Lower leg skin (tissue), 4 donors: ENCODE data around the gene MAGEA12. TPM values are rescaled to one million over a fixed set of nuclear protein-coding genes. Genes with fewer than 3 reads are reported as not detected.
"Not testable (repeated sequence)": the region's sequence is repeated elsewhere in the genome, so short reads cannot be mapped to it uniquely, and the experiment has no call there.

Experiments
- DNase-seq, 2 donors: peaks; one replicate each; pipeline ENCODE4 v3.0.0-alpha.2; 2019; ENCODE audit warnings: low spot score in 2 of 2
- H3K4me3 ChIP-seq: fragments of 200-600 bp; sonication (generic); 2 replicates; pipeline ENCODE4 v1.5.1; 2017; ENCODE audit warnings: mild to moderate bottlenecking, low read depth; ENCODE audit not compliant: poor library complexity, severe bottlenecking
- CTCF ChIP-seq, 3 donors: fragments of 450-650 bp; IDR thresholded peaks; one replicate each; pipeline ENCODE4 v1.5.1; 2016; ENCODE audit warnings: antibody characterized with exemption in 3 of 3, mild to moderate bottlenecking in 3 of 3, moderate library complexity in 2 of 3
- POLR2A ChIP-seq, 2 donors: fragments of 450-650 bp; IDR thresholded peaks; one replicate each; pipeline ENCODE4 v1.6.1; 2016 to 2017; ENCODE audit warnings: antibody characterized with exemption in 2 of 2, mild to moderate bottlenecking in 1 of 2, moderate library complexity in 1 of 2
- WGBS, 2 donors: methylation state at CpG; one replicate each; pipeline ENCODE4 v1.1.5; 2018; 5-methylcytosine and 5-hydroxymethylcytosine counted together
- intact Hi-C: fragments of 100-400 bp; cut with DNase I; formaldehyde crosslinking; loops from one replicate; pipeline ENCODE4 v1.15.0; 2023; ENCODE audit warnings: low total_unique reads
- total RNA-seq, 4 donors: library from RNA; depleted of rRNA; stranded (reverse); fragments of >200 nt; gene quantifications; one replicate each; pipeline ENCODE4 v1.1.0, GENCODE V29; 2016

Gene MAGEA12
- not detected for total RNA-seq

- peak in 1 of 2 donors; percentile 48 for DNase-seq
- WGBS, 2 donors = 86 to 90% methylated on average over 9 to 19 of the region's 21 CpGs
- intact Hi-C loops = no loop called here
- TF ChIP-seq CTCF (IDR thresholded peaks at IDR 0.05) = no peak
- no peak for TF ChIP-seq POLR2A (IDR thresholded peaks at IDR 0.05)
- no peak within 1 kb of the TSS for H3K4me3 ChIP-seq
These were observed at the start of gene MAGEA12, which contains the start of gene CSAG1 for GRCh38 chrX:152733261-152733975. Gene MAGEA12, plus strand, starts transcription at chrX:152733757. Its CDS starts 2,405 bp downstream, at chrX:152736162. Gene CSAG1, minus strand, starts transcription at chrX:152733721. Its CDS starts 1,261 bp downstream, at chrX:152732460.

- intact Hi-C loops, H3K4me3 ChIP-seq, DNase-seq: not testable (repeated sequence)
- no CpG with 5 or more reads among the region's 34 CpGs for WGBS, 2 donors
These were observed 35.3 kb upstream of the MAGEA12 start, which contains the start of gene MAGEA3 for GRCh38 chrX:152697952-152698931. Gene MAGEA3, plus strand, starts transcription at chrX:152698794. Its CDS starts 2,039 bp downstream, at chrX:152700833.

GRCh38 chrX:152700390-152700789 is 33.2 kb upstream of the MAGEA12 start:
- DNase-seq = peak in 1 of 2 donors; percentile 56
- intact Hi-C loops, H3K4me3 ChIP-seq: not testable (repeated sequence)
- WGBS, 2 donors = 87 to 94% methylated on average over 3 to 4 of the region's 5 CpGs

GRCh38 chrX:152706500-152706899 is 27.1 kb upstream of the MAGEA12 start:
- H3K4me3 ChIP-seq, DNase-seq, intact Hi-C loops: not testable (repeated sequence)
- WGBS, 2 donors = 85 to 86% methylated on average over 2 to 4 of the region's 7 CpGs

GRCh38 chrX:152709173-152709572 is 24.4 kb upstream of the MAGEA12 start, which contains the start of gene CSAG2:
Gene CSAG2, minus strand, starts transcription at chrX:152709273. Its CDS starts 161 bp downstream, at chrX:152709112.
- DNase-seq, H3K4me3 ChIP-seq, intact Hi-C loops: not testable (repeated sequence)
- no CpG with 5 or more reads among the region's 2 CpGs for WGBS, 2 donors

GRCh38 chrX:152713195-152713594 is 20.4 kb upstream of the MAGEA12 start:
- H3K4me3 ChIP-seq, DNase-seq, intact Hi-C loops: not testable (repeated sequence)
- no CpG with 5 or more reads among the region's 5 CpGs for WGBS, 2 donors

GRCh38 chrX:152713815-152714787 is 19.5 kb upstream of the MAGEA12 start, which contains the start of gene MAGEA2B:
Gene MAGEA2B, plus strand, starts transcription at chrX:152714628. Its CDS starts 2,479 bp downstream, at chrX:152717107.
- intact Hi-C loops, DNase-seq, H3K4me3 ChIP-seq: not testable (repeated sequence)
- WGBS, 2 donors = no CpG with 5 or more reads among the region's 35 CpGs

GRCh38 chrX:152725409-152725808 is 8.1 kb upstream of the MAGEA12 start:
- peak in 1 of 2 donors; percentile 45 for DNase-seq
- TF ChIP-seq POLR2A (IDR thresholded peaks at IDR 0.05) (no peak), CTCF (IDR thresholded peaks at IDR 0.05) (no peak)
- 71 to 73% methylated on average over 6 to 7 of the region's 7 CpGs for WGBS, 2 donors
- H3K4me3 ChIP-seq = no peak overlapping the region
- intact Hi-C loops = no loop called here

- DNase-seq = peak in 1 of 2 donors; percentile 72
- WGBS, 2 donors = 88 to 97% methylated on average over 14 to 22 of the region's 22 CpGs
- H3K4me3 ChIP-seq, intact Hi-C loops: not testable (repeated sequence)
These were observed 744 bp downstream of the MAGEA12 start for GRCh38 chrX:152734143-152734858.
